GM12873 (cell line): ENCODE data around the gene C11orf21.

Experiments used
- TF ChIP-seq, protein P1 (sequence below): IDR thresholded peaks from 2 replicates; pipeline ENCODE4 v1.5.1; 2012; ENCODE audit warnings: low read depth, mild to moderate bottlenecking, moderate library complexity, low read length, control low read depth; ENCODE audit not compliant: insufficient read depth; ENCODE audit errors: missing control alignments

The C11orf21 gene

DNA sequence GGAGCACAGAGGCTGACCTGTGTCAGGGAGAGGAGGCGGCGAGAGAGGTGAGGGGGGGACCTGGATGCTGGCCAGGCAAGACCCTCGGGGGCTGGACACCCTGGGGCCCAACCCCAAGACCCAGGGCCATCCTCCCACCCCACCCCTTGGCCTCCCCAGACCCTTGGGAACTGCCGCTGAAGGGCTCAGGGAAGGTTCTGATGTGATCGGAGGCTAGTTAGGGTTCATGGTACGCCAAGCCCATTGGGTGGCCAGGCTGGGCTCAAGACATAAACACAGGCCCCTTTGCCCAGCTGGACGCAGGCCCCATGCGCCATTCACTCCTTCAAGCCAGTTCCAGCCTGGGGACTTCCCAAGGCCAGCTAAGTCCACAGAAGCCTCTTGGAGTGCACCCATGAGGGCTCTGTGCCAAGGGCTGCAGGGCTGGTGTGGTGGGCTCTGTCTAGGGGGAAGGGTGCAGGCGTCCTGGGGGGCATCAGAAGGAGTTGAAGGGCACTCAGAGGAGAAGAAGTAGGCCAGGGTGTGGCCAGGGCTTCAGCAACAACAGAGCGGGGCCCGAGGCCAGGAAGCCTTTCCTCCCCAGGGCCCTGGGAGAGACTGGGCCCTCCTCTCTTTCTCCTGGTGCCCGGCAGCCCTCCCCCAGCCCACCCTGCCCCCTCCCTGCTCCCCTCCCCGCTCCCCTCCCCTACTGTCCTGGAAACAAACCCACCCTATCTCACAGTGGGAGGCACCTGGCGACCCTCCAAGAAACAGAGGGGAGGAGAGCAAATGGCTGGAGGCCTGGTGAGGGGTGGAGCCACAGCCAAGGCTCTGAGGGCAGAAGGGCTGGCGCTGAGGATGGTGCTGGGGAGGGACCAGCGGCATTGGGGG lies 13.0 kb upstream of the C11orf21 start:
- TF ChIP-seq, protein P1, sequence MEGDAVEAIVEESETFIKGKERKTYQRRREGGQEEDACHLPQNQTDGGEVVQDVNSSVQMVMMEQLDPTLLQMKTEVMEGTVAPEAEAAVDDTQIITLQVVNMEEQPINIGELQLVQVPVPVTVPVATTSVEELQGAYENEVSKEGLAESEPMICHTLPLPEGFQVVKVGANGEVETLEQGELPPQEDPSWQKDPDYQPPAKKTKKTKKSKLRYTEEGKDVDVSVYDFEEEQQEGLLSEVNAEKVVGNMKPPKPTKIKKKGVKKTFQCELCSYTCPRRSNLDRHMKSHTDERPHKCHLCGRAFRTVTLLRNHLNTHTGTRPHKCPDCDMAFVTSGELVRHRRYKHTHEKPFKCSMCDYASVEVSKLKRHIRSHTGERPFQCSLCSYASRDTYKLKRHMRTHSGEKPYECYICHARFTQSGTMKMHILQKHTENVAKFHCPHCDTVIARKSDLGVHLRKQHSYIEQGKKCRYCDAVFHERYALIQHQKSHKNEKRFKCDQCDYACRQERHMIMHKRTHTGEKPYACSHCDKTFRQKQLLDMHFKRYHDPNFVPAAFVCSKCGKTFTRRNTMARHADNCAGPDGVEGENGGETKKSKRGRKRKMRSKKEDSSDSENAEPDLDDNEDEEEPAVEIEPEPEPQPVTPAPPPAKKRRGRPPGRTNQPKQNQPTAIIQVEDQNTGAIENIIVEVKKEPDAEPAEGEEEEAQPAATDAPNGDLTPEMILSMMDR, result no peak

DNA sequence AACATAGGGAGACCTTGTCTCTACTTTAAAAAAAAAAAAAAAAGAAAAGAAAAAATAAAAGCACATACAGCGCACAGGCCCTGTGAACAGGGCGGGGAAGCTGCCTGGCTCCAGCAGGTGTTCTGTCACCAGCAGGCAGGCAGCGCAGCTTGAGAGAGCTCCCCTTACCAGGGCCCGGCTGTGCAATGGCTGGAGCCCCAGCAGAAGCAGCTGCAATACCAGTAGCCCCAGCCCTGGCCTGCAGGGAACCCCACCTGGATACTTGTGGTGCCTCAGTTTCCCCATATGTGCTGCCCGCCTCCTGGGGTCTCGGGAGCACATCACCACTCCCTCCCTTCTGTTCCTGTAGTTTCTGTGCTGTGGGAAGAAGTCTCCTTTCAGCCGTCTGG lies 12.4 kb upstream of the C11orf21 start:
- TF ChIP-seq, protein P1, result no peak

- TF ChIP-seq, protein P1, result no peak
Measured at GRCh38 chr11:2313051-2313951, 11.6 kb upstream of the C11orf21 start.

DNA sequence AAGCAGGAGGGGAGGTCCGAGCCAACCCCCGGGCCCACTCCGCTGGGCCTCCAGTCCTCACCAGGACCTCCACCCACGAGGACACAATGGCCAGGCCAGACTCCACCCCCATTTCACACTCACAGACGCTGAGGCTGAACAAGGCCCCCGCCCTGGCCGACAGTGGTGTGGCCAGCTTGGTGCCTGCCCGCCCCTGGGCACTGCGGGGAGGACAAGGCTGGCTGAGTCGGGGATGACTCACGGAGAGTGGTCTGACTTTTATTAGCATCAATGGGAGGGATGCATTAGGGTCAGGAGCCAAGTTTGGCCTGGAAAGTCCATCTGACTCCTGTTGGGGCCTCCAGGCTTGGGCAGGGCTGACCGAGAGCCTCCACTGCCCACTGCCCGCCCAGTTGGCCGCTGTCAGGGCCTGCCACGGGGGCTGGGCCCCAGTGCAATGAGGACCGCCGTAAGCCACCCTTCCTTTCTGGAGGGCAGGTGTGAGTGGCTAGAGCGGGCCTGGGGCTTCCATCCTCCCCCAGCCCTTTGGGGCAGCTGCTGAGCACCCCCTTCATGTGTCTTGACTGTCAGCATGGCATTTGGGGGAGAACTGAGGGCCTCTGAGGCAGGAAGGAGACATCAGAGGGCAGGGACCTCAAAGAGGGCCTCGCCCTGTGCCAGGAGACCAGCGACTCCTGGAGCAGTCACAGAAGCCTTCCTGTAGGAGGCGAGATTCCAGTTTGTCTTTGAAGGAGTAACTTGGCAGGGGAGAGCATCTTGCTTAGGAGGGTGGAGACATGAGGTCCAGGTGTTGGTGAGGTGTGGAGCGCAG lies 10.7 kb upstream of the C11orf21 start:
- TF ChIP-seq, protein P1, result no peak

DNA sequence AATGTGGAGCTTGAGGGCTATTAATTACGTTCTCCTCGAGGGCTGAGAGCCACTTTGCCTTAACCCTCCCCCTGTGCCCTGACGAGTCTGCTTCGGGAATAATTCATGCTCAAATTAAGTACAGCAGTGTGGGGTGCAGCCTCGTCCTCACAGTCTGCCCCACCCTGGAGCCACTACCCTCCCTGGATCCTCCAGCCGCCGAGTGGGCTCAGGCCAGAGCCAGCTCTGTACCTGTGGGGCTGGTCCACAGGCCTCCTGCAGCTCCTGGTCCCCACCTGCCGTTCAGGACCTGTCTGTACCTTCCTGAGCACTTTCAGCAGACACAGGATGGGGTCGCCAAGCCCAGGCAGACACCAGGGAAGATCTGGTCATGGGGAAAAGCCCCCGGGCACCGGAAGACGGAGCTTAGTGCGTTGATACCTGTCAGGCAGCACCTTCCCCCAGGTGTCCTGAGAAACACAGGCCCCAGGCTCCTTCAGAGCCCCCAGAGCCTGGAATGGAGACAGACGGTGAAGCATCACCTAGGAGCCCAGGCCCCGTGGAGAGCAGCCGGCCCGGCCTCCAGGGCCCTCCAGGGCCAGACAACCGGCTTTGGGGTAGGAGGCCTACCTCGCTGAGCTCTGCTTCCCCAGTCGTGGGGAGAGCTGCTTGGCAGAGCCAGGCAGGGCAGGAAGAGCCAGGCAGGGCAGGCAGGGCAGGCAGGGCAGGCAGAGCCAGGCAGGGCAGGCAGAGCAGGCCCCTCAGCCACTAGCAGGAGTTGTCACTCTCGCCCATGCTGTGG lies 9.8 kb upstream of the C11orf21 start:
- TF ChIP-seq, protein P1, result no peak

GRCh38 chr11:2310786-2311352 lies 9.2 kb upstream of the C11orf21 start:
- TF ChIP-seq, protein P1, result no peak
